ENCODE data around the gene EXOG.

The EXOG gene

DNA sequence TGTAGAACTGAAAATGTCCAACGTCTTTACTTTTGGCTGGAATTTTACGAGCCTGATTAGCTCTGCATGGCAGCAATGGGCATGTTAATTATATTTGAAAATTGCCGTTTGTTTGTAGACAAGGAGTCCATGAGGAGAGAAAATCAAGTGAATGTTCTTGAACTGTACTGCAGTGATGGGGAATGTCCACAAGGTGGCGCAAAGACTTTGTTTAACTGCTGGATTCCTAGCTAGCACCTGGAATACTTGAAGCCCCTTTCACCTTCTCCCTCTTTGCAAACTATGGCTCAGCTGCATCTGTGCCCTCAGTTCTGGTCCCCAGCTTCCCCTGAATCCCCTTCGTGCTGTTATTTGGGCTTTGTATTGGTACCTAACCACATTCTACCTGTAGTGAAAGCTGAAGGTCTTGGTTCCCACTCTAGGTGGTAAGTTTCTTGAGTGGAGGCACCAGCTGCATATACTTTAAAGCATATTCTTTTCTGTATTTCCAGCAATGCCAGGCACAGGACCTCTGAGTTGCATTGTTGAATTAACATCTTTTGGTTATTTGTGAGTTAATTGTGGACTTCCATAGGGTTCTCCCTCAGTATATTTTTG lies 25.3 kb downstream of the EXOG start:
- Histone ChIP-seq H3K4me2 (ENCODE audit: low read length) (no peak overlapping the region), H4K20me1 (ENCODE audit: control insufficient read depth, insufficient read depth, low read depth, low read length) (0 out of 2 replicates have a peak, but pooled peaks cover 6% of the 10 kb centered on the region), H3K79me2 (ENCODE audit: control insufficient read depth, low read length) (no peaks in the 10 kb centered on the region), H3K9me2 (replicated peaks; ENCODE audit: control insufficient read depth, low read length) (no peaks in the 10 kb centered on the region), H3K27ac (ENCODE audit: low read depth, low read length) (no peak overlapping the region), H3K4me1 (ENCODE audit: control insufficient read depth, low read length) (no peaks in the 10 kb centered on the region), H3K36me3 (ENCODE audit: control insufficient read depth, low read length) (peaks cover 35% of the 10 kb centered on the region), H3K9me3 (ENCODE audit: control insufficient read depth, insufficient read depth, low read length) (no peaks in the 10 kb centered on the region), H3K4me3 (ENCODE audit: low read length) (no peak overlapping the region), H3K27me3 (ENCODE audit: control insufficient read depth, low read length) (no peaks in the 10 kb centered on the region), H3F3A (ENCODE audit: control insufficient read depth, insufficient read depth) (no peaks in the 10 kb centered on the region)
- TF ChIP-seq, protein P1, sequence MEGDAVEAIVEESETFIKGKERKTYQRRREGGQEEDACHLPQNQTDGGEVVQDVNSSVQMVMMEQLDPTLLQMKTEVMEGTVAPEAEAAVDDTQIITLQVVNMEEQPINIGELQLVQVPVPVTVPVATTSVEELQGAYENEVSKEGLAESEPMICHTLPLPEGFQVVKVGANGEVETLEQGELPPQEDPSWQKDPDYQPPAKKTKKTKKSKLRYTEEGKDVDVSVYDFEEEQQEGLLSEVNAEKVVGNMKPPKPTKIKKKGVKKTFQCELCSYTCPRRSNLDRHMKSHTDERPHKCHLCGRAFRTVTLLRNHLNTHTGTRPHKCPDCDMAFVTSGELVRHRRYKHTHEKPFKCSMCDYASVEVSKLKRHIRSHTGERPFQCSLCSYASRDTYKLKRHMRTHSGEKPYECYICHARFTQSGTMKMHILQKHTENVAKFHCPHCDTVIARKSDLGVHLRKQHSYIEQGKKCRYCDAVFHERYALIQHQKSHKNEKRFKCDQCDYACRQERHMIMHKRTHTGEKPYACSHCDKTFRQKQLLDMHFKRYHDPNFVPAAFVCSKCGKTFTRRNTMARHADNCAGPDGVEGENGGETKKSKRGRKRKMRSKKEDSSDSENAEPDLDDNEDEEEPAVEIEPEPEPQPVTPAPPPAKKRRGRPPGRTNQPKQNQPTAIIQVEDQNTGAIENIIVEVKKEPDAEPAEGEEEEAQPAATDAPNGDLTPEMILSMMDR (IDR thresholded peaks at IDR 0.05; ENCODE audit: low read depth, low read length, poor library complexity, severe bottlenecking), result peak; percentile 97
- no peak for TF ChIP-seq EZH2phosphoT487 (IDR thresholded peaks at IDR 0.05; ENCODE audit: borderline replicate concordance, low read length)

DNA sequence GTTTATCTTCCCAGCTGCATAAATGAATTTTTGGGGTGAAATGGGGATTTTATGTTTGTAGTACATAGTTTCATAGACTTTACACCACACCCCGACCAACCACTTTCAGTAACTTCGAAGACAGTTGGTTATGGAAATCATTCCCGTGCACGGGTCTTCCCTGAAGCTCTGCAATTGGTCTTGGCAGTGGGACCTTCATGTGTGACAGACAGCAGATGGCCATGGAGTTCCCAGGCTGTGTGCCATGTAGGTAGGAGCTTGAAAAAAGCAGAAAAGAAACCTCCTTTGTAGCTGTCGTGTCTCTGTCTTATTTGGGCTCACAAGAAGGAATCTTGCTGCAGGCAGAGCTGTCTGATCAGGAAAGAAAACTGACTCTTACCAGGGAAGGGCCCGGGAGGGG lies 25.9 kb downstream of the EXOG start:
- H3K27me3 ChIP-seq (ENCODE audit: control insufficient read depth, low read length), result no peaks in the 10 kb centered on the region
- H3K27ac ChIP-seq (ENCODE audit: low read depth, low read length), result no peak overlapping the region
- peaks cover 35% of the 10 kb centered on the region for H3K36me3 ChIP-seq (ENCODE audit: control insufficient read depth, low read length)
- no peak for TF ChIP-seq EZH2phosphoT487 (IDR thresholded peaks at IDR 0.05; ENCODE audit: borderline replicate concordance, low read length)
- TF ChIP-seq, protein P1 (IDR thresholded peaks at IDR 0.05; ENCODE audit: low read depth, low read length, poor library complexity, severe bottlenecking), result no peak
- H3K4me2 ChIP-seq (ENCODE audit: low read length), result no peak overlapping the region
- H3F3A ChIP-seq (ENCODE audit: control insufficient read depth, insufficient read depth), result no peaks in the 10 kb centered on the region
- no peak overlapping the region for H3K4me3 ChIP-seq (ENCODE audit: low read length)
- no peaks in the 10 kb centered on the region for H3K4me1 ChIP-seq (ENCODE audit: control insufficient read depth, low read length)
- H4K20me1 ChIP-seq (ENCODE audit: control insufficient read depth, insufficient read depth, low read depth, low read length), result 0 out of 2 replicates have a peak, but pooled peaks cover 6% of the 10 kb centered on the region
- no peaks in the 10 kb centered on the region for H3K9me3 ChIP-seq (ENCODE audit: control insufficient read depth, insufficient read depth, low read length)
- H3K9me2 ChIP-seq (replicated peaks; ENCODE audit: control insufficient read depth, low read length), result no peaks in the 10 kb centered on the region
- H3K79me2 ChIP-seq (ENCODE audit: control insufficient read depth, low read length), result no peaks in the 10 kb centered on the region

DNA sequence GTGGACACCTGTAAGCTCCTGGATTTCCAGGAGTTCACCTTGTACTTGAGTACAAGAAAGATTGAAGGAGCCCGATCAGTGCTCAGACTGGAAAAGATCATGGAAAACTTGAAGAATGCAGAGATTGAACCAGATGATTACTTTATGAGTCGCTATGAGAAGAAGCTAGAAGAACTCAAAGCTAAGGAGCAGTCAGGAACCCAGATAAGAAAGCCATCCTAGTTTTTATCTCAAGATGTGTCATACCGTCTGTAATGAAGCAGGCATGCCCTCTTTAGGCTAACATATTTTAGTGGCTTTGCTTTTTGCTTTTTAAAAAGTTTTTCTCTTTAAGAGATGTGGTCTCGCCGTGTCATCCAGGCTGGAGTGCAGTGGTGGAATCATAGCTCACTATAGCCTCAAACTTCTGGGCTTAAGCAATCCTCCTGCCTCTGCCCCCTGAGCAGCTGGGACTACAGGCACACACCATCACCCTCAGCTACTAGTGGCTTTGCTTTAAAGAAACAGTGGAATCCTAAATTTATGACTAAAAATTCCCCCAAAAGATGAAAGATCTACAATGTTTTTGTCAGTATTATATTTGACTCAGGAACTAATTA lies 28.1 kb downstream of the EXOG start:
- Histone ChIP-seq H3K4me1 (ENCODE audit: control insufficient read depth, low read length) (no peaks in the 10 kb centered on the region), H3K4me2 (ENCODE audit: low read length) (no peak overlapping the region), H4K20me1 (ENCODE audit: control insufficient read depth, insufficient read depth, low read depth, low read length) (0 out of 2 replicates have a peak, but pooled peaks cover 6% of the 10 kb centered on the region), H3K9me2 (replicated peaks; ENCODE audit: control insufficient read depth, low read length) (no peaks in the 10 kb centered on the region), H3K36me3 (ENCODE audit: control insufficient read depth, low read length) (peaks cover 35% of the 10 kb centered on the region), H3K4me3 (ENCODE audit: low read length) (no peak overlapping the region), H3K79me2 (ENCODE audit: control insufficient read depth, low read length) (no peaks in the 10 kb centered on the region), H3K9me3 (ENCODE audit: control insufficient read depth, insufficient read depth, low read length) (no peaks in the 10 kb centered on the region), H3K27ac (ENCODE audit: low read depth, low read length) (no peak overlapping the region), H3K27me3 (ENCODE audit: control insufficient read depth, low read length) (no peaks in the 10 kb centered on the region), H3F3A (ENCODE audit: control insufficient read depth, insufficient read depth) (no peaks in the 10 kb centered on the region)
- no peak for TF ChIP-seq EZH2phosphoT487 (IDR thresholded peaks at IDR 0.05; ENCODE audit: borderline replicate concordance, low read length)
- TF ChIP-seq, protein P1 (IDR thresholded peaks at IDR 0.05; ENCODE audit: low read depth, low read length, poor library complexity, severe bottlenecking), result no peak

Data from DOHH2 (cell line).